OCI-LY3 (cell line): Measurements from ENCODE around the gene TRNP1.

ENCODE experiments used
- CTCF ChIP-seq: fragments of 200-600, 300-600 bp; sonication (generic); IDR thresholded peaks from 2 replicates; pipeline ENCODE4 v1.5.1; 2014; ENCODE audit warnings: antibody characterized with exemption, low read length, low read depth
- EZH2phosphoT487 ChIP-seq: fragments of 200-600 bp; shearing (Covaris generic); IDR thresholded peaks from 2 replicates; pipeline ENCODE4 v1.6.1; 2018; ENCODE audit warnings: antibody characterized with exemption, mixed run types, low read depth

- no peak for TF ChIP-seq CTCF
- TF ChIP-seq EZH2phosphoT487: no peak
Observed at GRCh38 chr1:27017207-27017606, 23.7 kb downstream of the TRNP1 start.
